OCI-LY7 (cell line): ENCODE measurements around the gene ZNF620. TPM values are rescaled to one million over a fixed set of nuclear protein-coding genes. Genes with fewer than 3 reads are reported as not detected.

Experiments used
- BruUV-seq: library from RNA; stranded (reverse); fragments of 400-500 nt; replicated peaks from 2 replicates; lab custom pipeline; 2021; lab: Mats Ljungman, UMichigan
- CTCF ChIA-PET: fragments of 300-600 bp; sonication (Branson Sonifier 250); formaldehyde crosslinking; loops from one replicate; lab custom pipeline; 2022; ENCODE audit warnings: antibody characterized with exemption; ENCODE audit not compliant: unreplicated experiment; lab: Charles Lee
- POLR2A ChIA-PET: fragments of 300-600 bp; sonication (Branson Sonifier 250); formaldehyde crosslinking; loops from one replicate; lab custom pipeline; 2022; ENCODE audit warnings: antibody characterized with exemption; lab: Charles Lee
- DNase-seq: peaks from one replicate; pipeline ENCODE4 v3.0.0-alpha.2; 2015; ENCODE audit warnings: low spot score
- H2AFZ ChIP-seq: fragments of 200-600 bp; sonication (generic), shearing (Covaris generic); 2 replicates; pipeline ENCODE4 v1.6.1; 2014; ENCODE audit warnings: mild to moderate bottlenecking, antibody characterized with exemption, low read length, moderate library complexity
- H3K27ac ChIP-seq: fragments of 200-600 bp; sonication (generic); 2 replicates; pipeline ENCODE4 v1.5.1; 2014; ENCODE audit warnings: mixed run types, low read depth, mild to moderate bottlenecking, moderate library complexity, low read length, inconsistent platforms; ENCODE audit not compliant: poor library complexity, severe bottlenecking
- H3K36me3 ChIP-seq: fragments of 200-600 bp; sonication (generic); 2 replicates; pipeline ENCODE4 v1.6.1; 2014; ENCODE audit warnings: mild to moderate bottlenecking, antibody characterized with exemption, low read length, moderate library complexity, mixed read lengths; ENCODE audit not compliant: insufficient read depth
- H3K4me1 ChIP-seq: fragments of 200-600 bp; sonication (generic); 2 replicates; pipeline ENCODE4 v1.5.1; 2014; ENCODE audit warnings: mild to moderate bottlenecking, low read length; ENCODE audit not compliant: insufficient read depth, poor library complexity, severe bottlenecking
- H3K4me2 ChIP-seq: fragments of 200-600 bp; sonication (generic); 2 replicates; pipeline ENCODE4 v1.6.1; 2014; ENCODE audit warnings: mild to moderate bottlenecking, low read length
- H3K4me3 ChIP-seq: fragments of 200-600 bp; sonication (generic); 2 replicates; pipeline ENCODE4 v1.5.1; 2014; ENCODE audit warnings: mild to moderate bottlenecking, low read depth, low read length; ENCODE audit not compliant: poor library complexity, severe bottlenecking
- H3K79me2 ChIP-seq: fragments of 200-600 bp; sonication (generic); 2 replicates; pipeline ENCODE4 v1.6.1; 2016; ENCODE audit warnings: low read depth, mild to moderate bottlenecking, low read length, moderate library complexity, mixed read lengths; ENCODE audit not compliant: insufficient read depth
- H3K9me2 ChIP-seq: fragments of 200-600 bp; sonication (generic); 2 replicates; pipeline ENCODE4 v1.6.1; 2016; ENCODE audit warnings: mild to moderate bottlenecking, low read length, mixed read lengths; ENCODE audit not compliant: insufficient read depth
- H3K9me3 ChIP-seq: fragments of 200-600 bp; sonication (generic); 2 replicates; pipeline ENCODE4 v1.6.1; 2014; ENCODE audit warnings: mild to moderate bottlenecking, mixed run types, low read length, mixed read lengths
- H4K20me1 ChIP-seq: fragments of 200-600 bp; sonication (generic); 2 replicates; pipeline ENCODE4 v1.6.1; 2014; ENCODE audit warnings: mild to moderate bottlenecking, antibody characterized with exemption, low read length, moderate library complexity, mixed read lengths; ENCODE audit not compliant: insufficient read depth
- EZH2phosphoT487 ChIP-seq: fragments of 200-600 bp; sonication (generic); IDR thresholded peaks from 2 replicates; pipeline ENCODE4 v1.6.1; 2018; ENCODE audit warnings: low read depth, borderline replicate concordance, mild to moderate bottlenecking, mixed run types, antibody characterized with exemption, low read length, moderate library complexity, mixed read lengths
- intact Hi-C: fragments of 100-400 bp; cut with micrococcal nuclease; formaldehyde crosslinking; loops from one replicate; pipeline ENCODE4 v1.10.0; 2022; ENCODE audit not compliant: unreplicated experiment
- total RNA-seq, 2 experiments: library from RNA; depleted of rRNA in 1 of 2; stranded (reverse); fragments of >200 nt in 1 of 2; shearing (Covaris generic) in 1 of 2; gene quantifications; 2 replicates each; pipeline ENCODE4 v1.2.3, GENCODE V29; 2014 to 2022
- TF ChIP-seq, protein P1 (sequence below): fragments of 200-600 bp; sonication (generic); conservative IDR thresholded peaks from 2 replicates; pipeline ENCODE4 v1.5.1; 2014; ENCODE audit warnings: mild to moderate bottlenecking, antibody characterized with exemption, low read length, moderate library complexity, mixed read lengths

The ZNF620 gene
- total RNA-seq, 2 experiments from 2014 or later: 0.27 TPM; not detected in 1

DNA sequence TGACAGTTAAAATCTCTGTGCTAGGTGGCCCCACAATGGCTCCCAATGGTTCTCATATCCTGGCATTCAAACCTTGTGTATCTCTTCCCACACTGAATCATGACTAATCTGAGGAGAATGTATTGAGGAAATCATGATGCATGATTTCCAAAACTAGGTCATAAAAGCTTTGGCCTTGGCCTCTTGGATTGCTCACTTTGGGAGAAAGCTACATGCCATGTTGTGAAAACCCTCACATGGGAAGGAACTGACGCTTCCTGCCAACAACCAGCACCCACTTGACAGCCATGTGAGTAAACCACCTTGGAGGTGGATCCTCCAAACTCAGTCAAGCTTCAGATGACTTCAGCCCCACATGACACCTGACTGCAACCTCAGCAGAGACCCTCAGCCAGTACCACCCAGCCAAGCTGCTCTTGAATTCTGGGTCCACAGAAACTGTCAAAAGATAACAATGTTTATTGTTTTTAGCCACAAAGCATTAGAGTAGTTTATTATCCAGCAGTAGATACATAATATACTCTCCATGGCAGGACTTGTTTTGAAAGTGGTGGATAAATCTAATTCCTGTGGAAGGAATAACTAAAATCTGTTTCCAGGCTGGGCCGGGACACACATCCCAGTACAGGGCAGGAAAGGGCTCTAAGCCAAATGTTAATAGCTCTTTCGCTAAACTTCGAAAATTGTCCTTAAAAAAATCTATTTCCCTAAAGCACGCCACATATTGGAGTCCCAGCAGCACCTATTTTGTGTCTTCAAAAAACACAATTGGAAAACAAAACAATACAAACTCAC, 1.0 kb upstream of the ZNF620 start:
- Histone ChIP-seq H3K36me3 (no peaks in the 10 kb centered on the region), H3K4me1 (no peaks in the 10 kb centered on the region), H3K9me2 (no peaks in the 10 kb centered on the region), H3K4me2 (no peak overlapping the region), H3K27ac (no peak overlapping the region), H3K9me3 (no peaks in the 10 kb centered on the region), H4K20me1 (no peaks in the 10 kb centered on the region), H2AFZ (no peak overlapping the region), H3K79me2 (no peaks in the 10 kb centered on the region), H3K4me3 (no peak overlapping the region)
- no peak for TF ChIP-seq EZH2phosphoT487
- TF ChIP-seq, protein P1, sequence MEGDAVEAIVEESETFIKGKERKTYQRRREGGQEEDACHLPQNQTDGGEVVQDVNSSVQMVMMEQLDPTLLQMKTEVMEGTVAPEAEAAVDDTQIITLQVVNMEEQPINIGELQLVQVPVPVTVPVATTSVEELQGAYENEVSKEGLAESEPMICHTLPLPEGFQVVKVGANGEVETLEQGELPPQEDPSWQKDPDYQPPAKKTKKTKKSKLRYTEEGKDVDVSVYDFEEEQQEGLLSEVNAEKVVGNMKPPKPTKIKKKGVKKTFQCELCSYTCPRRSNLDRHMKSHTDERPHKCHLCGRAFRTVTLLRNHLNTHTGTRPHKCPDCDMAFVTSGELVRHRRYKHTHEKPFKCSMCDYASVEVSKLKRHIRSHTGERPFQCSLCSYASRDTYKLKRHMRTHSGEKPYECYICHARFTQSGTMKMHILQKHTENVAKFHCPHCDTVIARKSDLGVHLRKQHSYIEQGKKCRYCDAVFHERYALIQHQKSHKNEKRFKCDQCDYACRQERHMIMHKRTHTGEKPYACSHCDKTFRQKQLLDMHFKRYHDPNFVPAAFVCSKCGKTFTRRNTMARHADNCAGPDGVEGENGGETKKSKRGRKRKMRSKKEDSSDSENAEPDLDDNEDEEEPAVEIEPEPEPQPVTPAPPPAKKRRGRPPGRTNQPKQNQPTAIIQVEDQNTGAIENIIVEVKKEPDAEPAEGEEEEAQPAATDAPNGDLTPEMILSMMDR: no peak
- DNase-seq: no peak
- no TSS peak for BruUV-seq
- intact Hi-C loops: no loop called here
- ChIA-PET CTCF (no interaction called here), POLR2A (interaction anchor here (0.6 kb wide), 1 partner anchor 19 kb away, joined by 3 read pairs; no protein-coding TSS in a partner anchor)

DNA sequence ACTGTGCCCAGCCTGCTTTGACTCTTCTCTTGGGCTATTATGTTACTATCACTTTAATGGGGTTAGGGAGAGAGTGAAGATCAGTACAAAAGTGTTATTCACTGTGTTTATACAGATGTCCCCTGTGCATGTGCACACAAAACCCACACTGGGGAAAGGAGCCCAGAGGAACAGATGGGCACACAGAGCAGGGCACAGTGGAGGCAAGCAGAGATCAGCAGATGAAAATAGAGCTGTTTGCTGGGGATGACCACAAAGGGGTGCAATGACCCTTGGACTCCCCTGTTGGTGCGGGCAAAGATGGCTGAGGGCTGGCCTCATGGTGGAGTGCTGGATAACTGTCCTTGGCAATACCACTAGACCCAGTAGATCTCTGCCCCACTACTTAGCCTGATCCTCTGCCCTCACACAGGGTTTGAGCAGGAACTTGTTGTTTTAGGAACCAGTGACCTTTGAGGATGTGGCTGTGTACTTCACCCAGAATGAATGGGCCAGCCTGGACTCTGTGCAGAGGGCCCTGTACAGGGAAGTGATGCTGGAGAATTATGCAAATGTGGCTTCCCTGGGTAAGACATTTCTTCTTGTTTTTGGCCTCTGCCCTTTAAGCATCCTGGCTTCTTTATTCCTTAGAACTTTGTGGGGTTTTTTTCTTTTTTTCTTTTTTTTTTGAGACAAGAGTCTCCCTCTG, 5.3 kb downstream of the ZNF620 start:
- no peaks in the 10 kb centered on the region for H3K36me3 ChIP-seq
- intact Hi-C loops: no loop called here
- POLR2A ChIA-PET: interaction anchor here (0.7 kb wide), 1 partner anchor 754 kb away, joined by 3 read pairs; no protein-coding TSS in a partner anchor

More for the DNA sequence above, 5.3 kb downstream of the ZNF620 start:
- CTCF ChIA-PET: no interaction called here
- no peak overlapping the region for H3K27ac ChIP-seq
- no peaks in the 10 kb centered on the region for H3K9me2 ChIP-seq
- no peaks in the 10 kb centered on the region for H4K20me1 ChIP-seq
- DNase-seq: no peak
- H3K4me2 ChIP-seq: no peak overlapping the region
- no peak overlapping the region for H3K4me3 ChIP-seq
- H3K9me3 ChIP-seq: no peaks in the 10 kb centered on the region
- H3K79me2 ChIP-seq: no peaks in the 10 kb centered on the region
- H2AFZ ChIP-seq: no peak overlapping the region
- TF ChIP-seq, protein P1: no peak
- TF ChIP-seq EZH2phosphoT487: no peak
- BruUV-seq: no TSS peak
- no peaks in the 10 kb centered on the region for H3K4me1 ChIP-seq
